H1 (cell line): Measurements from ENCODE around the gene SUB1. TPM values are rescaled to one million over a fixed set of nuclear protein-coding genes. Genes with fewer than 3 reads are reported as not detected.

Experiments used
- CTCF ChIA-PET: fragments of 300-600 bp; sonication (Branson Sonifier 250); formaldehyde crosslinking; loops from one replicate; lab custom pipeline; 2021; ENCODE audit not compliant: partially characterized antibody; lab: Charles Lee
- POLR2A ChIA-PET: fragments of 300-600 bp; sonication (Branson Sonifier 250); formaldehyde crosslinking; loops from one replicate; lab custom pipeline; 2021; ENCODE audit warnings: inconsistent platforms; ENCODE audit not compliant: partially characterized antibody; lab: Charles Lee
- DNase-seq, 2 experiments: peaks; one replicate each; pipeline versions ENCODE4 v3.0.0 to v3.0.0-alpha.2; 2010 to 2022; ENCODE audit warnings: low spot score in 2 of 2, low read depth in 1 of 2, mixed read lengths in 1 of 2
- FAIRE-seq: peaks from 2 replicates; lab custom pipeline; 2011; peaks lifted over from hg19 to GRCh38; lab: Jason Lieb, UNC
- H2AFZ ChIP-seq: 2 replicates; pipeline ENCODE4 v1.8.1; 2012; ENCODE audit warnings: low read length, inconsistent platforms
- H2AK5ac ChIP-seq: 2 replicates; pipeline ENCODE4 v1.6.1; 2013; ENCODE audit warnings: low read depth, low read length
- H2BK120ac ChIP-seq: replicated peaks from 2 replicates; pipeline ENCODE3; 2013; ENCODE audit warnings: low read depth, low read length, inconsistent platforms
- H2BK12ac ChIP-seq: 2 replicates; pipeline ENCODE4 v1.6.1; 2013; ENCODE audit warnings: low read depth, low read length
- H2BK15ac ChIP-seq: 2 replicates; pipeline ENCODE4 v1.6.1; 2013; ENCODE audit warnings: low read length
- H2BK20ac ChIP-seq: 2 replicates; pipeline ENCODE4 v1.6.1; 2013; ENCODE audit warnings: low read length
- H2BK5ac ChIP-seq: 2 replicates; pipeline ENCODE4 v1.6.1; 2013; ENCODE audit warnings: low read depth, low read length
- H3K14ac ChIP-seq: 2 replicates; pipeline ENCODE4 v1.6.1; 2013; ENCODE audit warnings: inconsistent platforms; ENCODE audit not compliant: insufficient read length
- H3K18ac ChIP-seq: 2 replicates; pipeline ENCODE4 v1.6.1; 2013; ENCODE audit warnings: low read length; ENCODE audit errors: extremely low read depth
- H3K23ac ChIP-seq: 2 replicates; pipeline ENCODE4 v1.6.1; 2013; ENCODE audit warnings: inconsistent platforms; ENCODE audit not compliant: insufficient read length
- H3K23me2 ChIP-seq: 2 replicates; pipeline ENCODE4 v1.6.1; 2013; ENCODE audit warnings: low read depth, low read length
- H3K27ac ChIP-seq: 2 replicates; pipeline ENCODE4 v1.6.1; 2011; ENCODE audit warnings: low read depth, low read length, inconsistent platforms
- H3K27me3 ChIP-seq, 4 experiments: replicated peaks in 1 of 4; 1 replicate in 1 of 4; 2 replicates in 3 of 4; pipeline versions ENCODE4 v1.6.1 to v1.8.1; 2011 to 2013; ENCODE audit warnings: low read length in 3 of 4, mild to moderate bottlenecking in 3 of 4, inconsistent platforms in 2 of 4, mixed read lengths in 2 of 4, moderate library complexity in 1 of 4; ENCODE audit not compliant: control insufficient read depth in 3 of 4, insufficient read depth in 3 of 4; ENCODE audit errors: extremely low read depth in 1 of 4
- H3K36me3 ChIP-seq, 4 experiments: 2 replicates each; pipeline versions ENCODE4 v1.6.1 to v1.8.1; 2011 to 2013; ENCODE audit warnings: mild to moderate bottlenecking in 4 of 4, low read length in 3 of 4, moderate library complexity in 2 of 4, control low read depth in 1 of 4, inconsistent platforms in 1 of 4; ENCODE audit not compliant: insufficient read depth in 4 of 4, control insufficient read depth in 2 of 4
- H3K4ac ChIP-seq: replicated peaks from 2 replicates; pipeline ENCODE3; 2013; ENCODE audit warnings: low read length, low read depth, mixed read lengths, inconsistent platforms; ENCODE audit not compliant: insufficient read length
- H3K4me1 ChIP-seq, 4 experiments: replicated peaks in 1 of 4; 1 replicate in 1 of 4; 2 replicates in 3 of 4; pipeline versions ENCODE4 v1.6.1 to v1.8.1; 2011 to 2013; ENCODE audit warnings: low read length in 3 of 4, inconsistent platforms in 2 of 4, mixed read lengths in 1 of 4; ENCODE audit not compliant: insufficient read depth in 4 of 4, control insufficient read depth in 3 of 4
- H3K4me2 ChIP-seq, 2 experiments: 2 replicates each; pipeline versions ENCODE4 v1.6.1 to v1.8.1; 2011 to 2013; ENCODE audit warnings: low read depth in 2 of 2, low read length in 2 of 2, control low read depth in 1 of 2, inconsistent platforms in 1 of 2, mild to moderate bottlenecking in 1 of 2; ENCODE audit not compliant: insufficient read depth in 1 of 2
- H3K4me3 ChIP-seq, 4 experiments: fragments of 200-600, 300-600 bp in 1 of 4; sonication (generic), shearing (Covaris generic), sonication (Bioruptor Twin) in 1 of 4; 2 replicates each; pipeline versions ENCODE4 v1.5.1 to v1.8.1; 2011 to 2016; ENCODE audit warnings: low read length in 4 of 4, low read depth in 3 of 4, control low read depth in 2 of 4, inconsistent platforms in 2 of 4, mild to moderate bottlenecking in 2 of 4, mixed read lengths in 1 of 4, moderate library complexity in 1 of 4; ENCODE audit not compliant: insufficient read depth in 2 of 4; ENCODE audit errors: extremely low read depth in 1 of 4
- H3K56ac ChIP-seq: replicated peaks from 2 replicates; pipeline ENCODE3; 2013; ENCODE audit warnings: low read depth, mild to moderate bottlenecking, mixed read lengths, low read length, inconsistent platforms; ENCODE audit not compliant: insufficient read length
- H3K79me1 ChIP-seq: 2 replicates; pipeline ENCODE4 v1.6.1; 2013; ENCODE audit warnings: low read depth, low read length, control low read depth
- H3K79me2 ChIP-seq, 2 experiments: 2 replicates each; pipeline versions ENCODE4 v1.6.1 to v1.8.1; 2012 to 2013; ENCODE audit warnings: low read length in 2 of 2, mild to moderate bottlenecking in 2 of 2, inconsistent platforms in 1 of 2; ENCODE audit not compliant: insufficient read depth in 2 of 2, control insufficient read depth in 1 of 2
- H3K9ac ChIP-seq, 4 experiments: replicated peaks in 1 of 4; 1 replicate in 1 of 4; 2 replicates in 3 of 4; pipeline versions ENCODE4 v1.6.1 to v1.8.1; 2011 to 2013; ENCODE audit warnings: low read depth in 3 of 4, low read length in 3 of 4, control low read depth in 2 of 4, mild to moderate bottlenecking in 2 of 4, moderate library complexity in 2 of 4, inconsistent platforms in 1 of 4; ENCODE audit errors: extremely low read depth in 1 of 4
- H3K9me3 ChIP-seq, 2 experiments: 2 replicates each; pipeline versions ENCODE4 v1.6.1 to v1.8.1; 2012 to 2013; ENCODE audit warnings: mild to moderate bottlenecking in 2 of 2, moderate library complexity in 2 of 2, control low read depth in 1 of 2, inconsistent platforms in 1 of 2, low read depth in 1 of 2, low read length in 1 of 2, mixed read lengths in 1 of 2; ENCODE audit not compliant: insufficient read depth in 2 of 2
- H4K20me1 ChIP-seq, 2 experiments: replicated peaks in 1 of 2; 2 replicates each; pipeline versions ENCODE3 to v1.8.1; 2011 to 2013; ENCODE audit warnings: inconsistent platforms in 2 of 2, low read length in 2 of 2, mild to moderate bottlenecking in 1 of 2; ENCODE audit not compliant: insufficient read depth in 2 of 2, control insufficient read depth in 1 of 2
- H4K5ac ChIP-seq: 2 replicates; pipeline ENCODE4 v1.6.1; 2013; ENCODE audit warnings: low read length, low read depth, mixed read lengths, inconsistent platforms; ENCODE audit not compliant: insufficient read length
- H4K8ac ChIP-seq: 2 replicates; pipeline ENCODE4 v1.8.0; 2013; ENCODE audit warnings: mild to moderate bottlenecking, moderate library complexity, low read length, inconsistent platforms; ENCODE audit not compliant: insufficient read depth; ENCODE audit errors: extremely low read depth
- H4K91ac ChIP-seq: replicated peaks from 2 replicates; pipeline ENCODE3; 2013; ENCODE audit warnings: low read length, mixed read lengths, inconsistent platforms; ENCODE audit not compliant: insufficient read length
- ASH2L ChIP-seq: fragments of 200-600, 300-600 bp; sonication (generic); IDR thresholded peaks from one replicate; pipeline ENCODE4 v1.7.1; 2017; ENCODE audit warnings: low read length
- ATF3 ChIP-seq: IDR thresholded peaks from 2 replicates; pipeline ENCODE4 v1.6.1; 2011; ENCODE audit warnings: low read depth, mild to moderate bottlenecking, low read length; ENCODE audit not compliant: insufficient read depth
- CHD1 ChIP-seq: IDR thresholded peaks from 2 replicates; pipeline ENCODE4 v1.6.1; 2012; ENCODE audit warnings: low read depth, low read length, improper control_type of control experiment
- CREB1 ChIP-seq: IDR thresholded peaks from 2 replicates; pipeline ENCODE4 v1.6.1; 2012; ENCODE audit warnings: inconsistent platforms
- GTF2F1 ChIP-seq: IDR thresholded peaks from 2 replicates; pipeline ENCODE4 v1.6.1; 2012; ENCODE audit warnings: low read depth, low read length, improper control_type of control experiment, borderline replicate concordance
- KDM5A ChIP-seq: fragments of 200-600 bp; IDR thresholded peaks from 2 replicates; pipeline ENCODE4 v1.7.1; 2012; ENCODE audit warnings: mild to moderate bottlenecking, low read length, inconsistent platforms, mixed read lengths
- NRF1 ChIP-seq: IDR thresholded peaks from 2 replicates; pipeline ENCODE4 v1.6.1; 2011; ENCODE audit warnings: mild to moderate bottlenecking, low read depth, low read length, improper control_type of control experiment
- RBBP5 ChIP-seq: IDR thresholded peaks from 2 replicates; pipeline ENCODE4 v1.7.1; 2012; ENCODE audit warnings: low read depth, mild to moderate bottlenecking, inconsistent platforms, low read length, moderate library complexity, borderline replicate concordance
- RXRA ChIP-seq: IDR thresholded peaks from 2 replicates; pipeline ENCODE4 v1.6.1; 2011; ENCODE audit warnings: low read depth, mild to moderate bottlenecking, low read length, moderate library complexity; ENCODE audit not compliant: insufficient read depth
- SAP30 ChIP-seq: fragments of 300-600 bp; sonication (generic); IDR thresholded peaks from 2 replicates; pipeline ENCODE4 v1.7.1; 2012; ENCODE audit warnings: low read length, moderate library complexity, mild to moderate bottlenecking, inconsistent platforms; ENCODE audit not compliant: insufficient read depth, insufficient replicate concordance
- SIX5 ChIP-seq: IDR thresholded peaks from 2 replicates; pipeline ENCODE4 v1.6.1; 2011; ENCODE audit warnings: mild to moderate bottlenecking, low read depth, low read length
- SP4 ChIP-seq: IDR thresholded peaks from 2 replicates; pipeline ENCODE4 v1.6.1; 2012; ENCODE audit warnings: low read length, inconsistent platforms
- TAF1 ChIP-seq: IDR thresholded peaks from 2 replicates; pipeline ENCODE4 v1.6.1; 2011; ENCODE audit warnings: mild to moderate bottlenecking, low read depth, low read length
- YY1 ChIP-seq: IDR thresholded peaks from 2 replicates; pipeline ENCODE4 v1.6.1; 2011; ENCODE audit warnings: low read depth, mild to moderate bottlenecking, low read length
- WGBS, 2 experiments: shearing (Covaris generic) in 1 of 2; methylation state at CpG; one replicate each; pipeline versions ENCODE4 v1.1.6 to v1.1.7; 2013 to 2015; ENCODE audit warnings: low lambda C conversion rate in 2 of 2, mixed read lengths in 2 of 2, inconsistent platforms in 1 of 2, low coverage in 1 of 2, missing lambda C conversion rate in 1 of 2; ENCODE audit not compliant: insufficient replicate concordance in 2 of 2, insufficient coverage in 1 of 2, insufficient read length in 1 of 2; ENCODE audit errors: extremely low coverage in 1 of 2, missing lambda C conversion rate in 1 of 2; 5-methylcytosine and 5-hydroxymethylcytosine counted together
- polyA plus RNA-seq, 7 experiments: library from polyadenylated mRNA; depleted of rRNA in 3 of 7; stranded (reverse) in 5 of 7; unstranded in 2 of 7; fragments of >200 nt in 5 of 7; fragments of 200-250 nt in 2 of 7; gene quantifications; 1 replicate in 5 of 7; 2 replicates in 1 of 7; 4 replicates in 1 of 7; pipeline versions ENCODE4 v1.2.1 to v1.2.3, GENCODE V29; 2011 to 2013; ENCODE audit warnings: missing spikeins in 2 of 7, mixed read lengths in 2 of 7
- total RNA-seq: library from RNA; stranded (reverse); fragmentation: NEBNext Ultra II Directional; extraction: Animal tissue kit (Norgen Biotek cat#: 25700); gene quantifications from 2 replicates; pipeline ENCODE4 v1.2.1, GENCODE V29; 2021

The SUB1 gene
- total and polyA plus RNA-seq, 2 of the 8 experiments (the other 6 are each of a cell fraction or from before 2014, with no cell fraction given): 83.9 to 325 TPM

- no peak overlapping the region for H2BK120ac ChIP-seq
- H4K20me1 ChIP-seq: no peaks in the 10 kb centered on the region
- no peaks in the 10 kb centered on the region for H3K23me2 ChIP-seq
- H3K9me3 ChIP-seq: no peaks in the 10 kb centered on the region
- no peak overlapping the region for H3K14ac ChIP-seq
- H3K36me3 ChIP-seq: no peaks in the 10 kb centered on the region
- peaks cover 0 to 4% (median 0%) of the 10 kb centered on the region in 4 experiments; a peak in 1 of 7 replicates for H3K4me1 ChIP-seq
- H4K5ac ChIP-seq: no peak overlapping the region
- H3K4me3 ChIP-seq: no peak overlapping the region
- 82% methylated on average over 3 of the region's 3 CpGs; no CpG with 5 or more reads in 1 of the 2 experiments for WGBS, 2 experiments
- H3K56ac ChIP-seq: no peak overlapping the region
- no peak for FAIRE-seq
- CTCF ChIA-PET: interaction anchor here (1.0 kb wide), 1 partner anchor 79 kb away, joined by 4 read pairs; no protein-coding TSS in a partner anchor
- no peak overlapping the region for H2AK5ac ChIP-seq
- no peaks in the 10 kb centered on the region for H3K79me2 ChIP-seq
- H4K91ac ChIP-seq: no peak overlapping the region
- H3K79me1 ChIP-seq: no peaks in the 10 kb centered on the region
- DNase-seq: no peak
- POLR2A ChIA-PET: interaction anchor here (1.0 kb wide), 1 partner anchor 10 kb away, joined by 3 read pairs; no protein-coding TSS in a partner anchor
- no peak overlapping the region for H2BK15ac ChIP-seq
- no peaks in the 10 kb centered on the region for H3K27me3 ChIP-seq
- H3K18ac ChIP-seq: no peak overlapping the region
- H3K23ac ChIP-seq: no peak overlapping the region
- no peak overlapping the region for H3K27ac ChIP-seq
- 0 out of 2 replicates have a peak overlapping the region, but pooled peaks have one; percentile 15 for H2AFZ ChIP-seq
- no peak overlapping the region for H3K4me2 ChIP-seq
- H3K9ac ChIP-seq: no peak overlapping the region
- no peak overlapping the region for H2BK5ac ChIP-seq
- no peak overlapping the region for H2BK12ac ChIP-seq
- no peak overlapping the region for H4K8ac ChIP-seq
- H2BK20ac ChIP-seq: no peak overlapping the region
- H3K4ac ChIP-seq: no peak overlapping the region
- TF ChIP-seq CREB1: no peak
- TF ChIP-seq ASH2L: no peak
- no peak for TF ChIP-seq YY1
- no peak for TF ChIP-seq ATF3
- TF ChIP-seq KDM5A: no peak
- no peak for TF ChIP-seq CHD1
- TF ChIP-seq RBBP5: no peak
- no peak for TF ChIP-seq SAP30
- TF ChIP-seq TAF1: no peak
- no peak for TF ChIP-seq NRF1
- no peak for TF ChIP-seq SP4
- TF ChIP-seq RXRA: no peak
- TF ChIP-seq SIX5: no peak
- no peak for TF ChIP-seq GTF2F1
Measured at GRCh38 chr5:32574540-32575175, 10.7 kb upstream of the SUB1 start.
